ENCODE measurements around the gene CHPF2. TPM values are rescaled to one million over a fixed set of nuclear protein-coding genes. Genes with fewer than 3 reads are reported as not detected.
A peak's percentile ranks its signal among the peaks of the same experiment; 100 is the strongest.

CHPF2 gene
- polyA plus RNA-seq, 1 donor (not counting 4 experiments of a cell fraction or from before 2014, with no cell fraction given): 16.2 TPM

- Histone ChIP-seq H3K4me3 (ENCODE audit: control insufficient read depth in 2 of 3, extremely low read depth in 1 of 3, insufficient read depth in 2 of 3, low read depth in 1 of 3, low read length in 3 of 3) (no peak overlapping the region), H3K9me3 (ENCODE audit: control insufficient read depth, low read depth, low read length) (no peaks in the 10 kb centered on the region), H3K36me3 (ENCODE audit: control insufficient read depth in 2 of 2, extremely low read depth in 1 of 2, insufficient read depth in 2 of 2, low read length in 2 of 2) (peaks cover 32 to 43% of the 10 kb centered on the region in 2 experiments), H3K4me1 (ENCODE audit: control insufficient read depth, extremely low read depth, insufficient read depth, low read length) (peaks cover 20% of the 10 kb centered on the region), H2AFZ (ENCODE audit: control insufficient read depth, low read length) (no peak overlapping the region), H3K27ac (ENCODE audit: control insufficient read depth, insufficient read depth, low read length) (no peak overlapping the region), H4K20me1 (ENCODE audit: control insufficient read depth, extremely low read depth, insufficient read depth, low read length) (no peaks in the 10 kb centered on the region), H3K9ac (ENCODE audit: control insufficient read depth, extremely low read depth, insufficient read depth, low read length) (no peak overlapping the region), H3K9me1 (ENCODE audit: control insufficient read depth, extremely low read depth, insufficient read depth, low read length) (no peaks in the 10 kb centered on the region), H3K79me2 (ENCODE audit: control insufficient read depth, insufficient read depth, low read length) (peaks cover 25% of the 10 kb centered on the region), H3K27me3 (ENCODE audit: control insufficient read depth, extremely low read depth, insufficient read depth, low read length) (no peaks in the 10 kb centered on the region), H3K4me2 (ENCODE audit: control insufficient read depth, extremely low read depth, insufficient read depth, low read depth, low read length) (no peak overlapping the region)
- dilution Hi-C loops (cut with MboI; ENCODE audit: extremely low pct_ligation_motif_present, low sequenced_read_pairs): no loop called here
- FAIRE-seq (no peak), DNase-seq (ENCODE audit: low read depth, low spot score) (no peak)
- TF ChIP-seq EZH2 (IDR thresholded peaks at IDR 0.05; ENCODE audit: low read length) (no peak), CTCF (optimal IDR thresholded peaks at IDR 0.05 in 1 of 3, IDR thresholded peaks at IDR 0.05 in 1 of 3, conservative IDR thresholded peaks at IDR 0.05 in 1 of 3; ENCODE audit: extremely low read depth in 1 of 3, insufficient read depth in 2 of 3, low read length in 3 of 3) (no peak)
These were observed 8.6 kb upstream of the CHPF2 start for GRCh38 chr7:151223728-151224127.

DNA sequence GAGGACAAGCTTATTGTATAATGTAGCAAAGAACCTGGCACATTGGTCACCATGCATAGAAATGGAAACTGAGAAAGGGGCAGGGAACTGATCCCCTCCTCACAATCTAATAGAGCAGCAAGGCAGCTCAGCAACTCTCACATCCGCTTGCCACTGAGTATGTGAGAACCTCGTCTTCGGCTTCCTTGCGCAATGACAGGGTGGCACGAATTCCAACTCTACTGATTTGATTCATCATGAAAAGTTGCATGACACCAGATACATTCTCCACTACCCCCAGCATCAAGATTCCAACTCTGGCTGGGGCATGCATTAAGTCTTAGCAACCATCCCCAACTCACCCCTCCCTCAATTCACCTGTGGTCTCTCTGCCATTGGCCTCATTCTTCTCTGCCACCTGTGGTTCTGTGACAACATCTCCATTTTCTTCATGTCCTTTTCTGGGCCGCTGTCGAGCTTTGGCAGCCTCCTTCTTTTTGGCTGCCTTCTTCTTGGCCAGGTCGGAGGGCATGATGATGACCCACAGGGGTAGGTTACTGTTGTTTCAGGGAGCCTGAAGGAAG lies 6.3 kb upstream of the CHPF2 start:
- H3K27me3 ChIP-seq (ENCODE audit: control insufficient read depth, extremely low read depth, insufficient read depth, low read length): no peaks in the 10 kb centered on the region
- H4K20me1 ChIP-seq (ENCODE audit: control insufficient read depth, extremely low read depth, insufficient read depth, low read length): no peaks in the 10 kb centered on the region
- H3K4me1 ChIP-seq (ENCODE audit: control insufficient read depth, extremely low read depth, insufficient read depth, low read length): peaks cover 20% of the 10 kb centered on the region
- peaks cover 25% of the 10 kb centered on the region for H3K79me2 ChIP-seq (ENCODE audit: control insufficient read depth, insufficient read depth, low read length)
- DNase-seq (ENCODE audit: low read depth, low spot score) (no peak), FAIRE-seq (no peak)
- H3K4me3 ChIP-seq (ENCODE audit: control insufficient read depth in 2 of 3, extremely low read depth in 1 of 3, insufficient read depth in 2 of 3, low read depth in 1 of 3, low read length in 3 of 3): peak overlapping the region; percentile 87 to 98 (median 90)
- H3K4me2 ChIP-seq (ENCODE audit: control insufficient read depth, extremely low read depth, insufficient read depth, low read depth, low read length): peak overlapping the region; percentile 99
- no peak overlapping the region for H2AFZ ChIP-seq (ENCODE audit: control insufficient read depth, low read length)
- no peaks in the 10 kb centered on the region for H3K9me3 ChIP-seq (ENCODE audit: control insufficient read depth, low read depth, low read length)
- TF ChIP-seq EZH2 (IDR thresholded peaks at IDR 0.05; ENCODE audit: low read length) (no peak), CTCF (optimal IDR thresholded peaks at IDR 0.05 in 1 of 3, IDR thresholded peaks at IDR 0.05 in 1 of 3, conservative IDR thresholded peaks at IDR 0.05 in 1 of 3; ENCODE audit: extremely low read depth in 1 of 3, insufficient read depth in 2 of 3, low read length in 3 of 3) (no peak)
- H3K27ac ChIP-seq (ENCODE audit: control insufficient read depth, insufficient read depth, low read length): peak overlapping the region; percentile 62
- peak overlapping the region; percentile 88 for H3K9ac ChIP-seq (ENCODE audit: control insufficient read depth, extremely low read depth, insufficient read depth, low read length)
- dilution Hi-C loops (cut with MboI; ENCODE audit: extremely low pct_ligation_motif_present, low sequenced_read_pairs): no loop called here
- peaks cover 24 to 39% of the 10 kb centered on the region in 2 experiments for H3K36me3 ChIP-seq (ENCODE audit: control insufficient read depth in 2 of 2, extremely low read depth in 1 of 2, insufficient read depth in 2 of 2, low read length in 2 of 2)
- H3K9me1 ChIP-seq (ENCODE audit: control insufficient read depth, extremely low read depth, insufficient read depth, low read length): no peaks in the 10 kb centered on the region
